ENCODE data around the gene TRAF5. TPM values are rescaled to one million over a fixed set of nuclear protein-coding genes. Genes with fewer than 3 reads are reported as not detected.

The TRAF5 gene
- polyA plus RNA-seq, 1 donor = 27.9 TPM

DNA sequence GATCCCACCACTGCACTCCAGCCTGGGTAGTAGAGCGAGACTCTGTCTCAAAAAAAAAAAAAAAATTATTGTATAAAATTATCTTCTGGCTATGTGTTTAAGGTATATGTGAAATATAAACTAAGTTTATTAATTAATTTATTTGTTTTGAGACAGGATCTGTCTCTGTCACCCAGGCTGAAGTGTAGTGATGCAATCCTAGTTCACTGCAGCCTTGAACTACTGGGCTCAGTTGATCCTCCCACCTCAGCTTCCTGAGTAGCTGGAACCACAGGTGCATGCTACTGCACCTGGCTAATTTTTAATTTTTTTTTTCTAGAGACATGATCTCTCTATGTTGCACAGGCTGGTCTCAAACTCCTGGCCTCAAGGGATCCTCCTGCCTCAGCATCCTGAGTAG is 97.4 kb downstream of the TRAF5 start:
- no peak for DNase-seq

Other genes starting within 250 kb of the TRAF5 start
- 0.47 TPM for gene KCNH1, start 192.7 kb upstream of the TRAF5 start, polyA plus RNA-seq (ENCODE audit: insufficient read length)
- gene RCOR3, start 67.5 kb upstream of the TRAF5 start, polyA plus RNA-seq (ENCODE audit: insufficient read length) = 115 TPM
- gene RD3, start 165.3 kb downstream of the TRAF5 start, polyA plus RNA-seq (ENCODE audit: insufficient read length) = 0.38 TPM

All from left kidney (tissue), 2 donors.